H1 (cell line): Measurements from ENCODE around the gene PRSS22. TPM values are rescaled to one million over a fixed set of nuclear protein-coding genes. Genes with fewer than 3 reads are reported as not detected.

Experiments
- CHD7 ChIP-seq: fragments of 300-600 bp; sonication (generic); IDR thresholded peaks from 2 replicates; pipeline ENCODE4 v1.7.1; 2012; ENCODE audit warnings: low read length, moderate library complexity, mild to moderate bottlenecking, inconsistent platforms; ENCODE audit not compliant: insufficient replicate concordance
- CTCF ChIP-seq, 3 experiments: IDR thresholded peaks; 1 replicate in 2 of 3; 2 replicates in 1 of 3; pipeline versions ENCODE4 v1.5.1 to v1.6.1; 2011; ENCODE audit warnings: low read length in 3 of 3, mild to moderate bottlenecking in 3 of 3, inconsistent platforms in 2 of 3, low read depth in 1 of 3, moderate library complexity in 1 of 3; ENCODE audit not compliant: insufficient read depth in 1 of 3; ENCODE audit errors: control extremely low read depth in 1 of 3
- GTF2F1 ChIP-seq: IDR thresholded peaks from 2 replicates; pipeline ENCODE4 v1.6.1; 2012; ENCODE audit warnings: low read depth, low read length, improper control_type of control experiment, borderline replicate concordance
- JUND ChIP-seq: IDR thresholded peaks from 2 replicates; pipeline ENCODE4 v1.6.1; 2011; ENCODE audit warnings: mild to moderate bottlenecking, improper control_type of control experiment, low read length
- RAD21 ChIP-seq, 2 experiments: IDR thresholded peaks in 1 of 2; conservative IDR thresholded peaks in 1 of 2; 2 replicates each; pipeline ENCODE4 v1.6.1; 2011; ENCODE audit warnings: low read depth in 2 of 2, low read length in 2 of 2, improper control_type of control experiment in 1 of 2, inconsistent platforms in 1 of 2, mild to moderate bottlenecking in 1 of 2, moderate library complexity in 1 of 2
- SIRT6 ChIP-seq: IDR thresholded peaks from one replicate; pipeline ENCODE4 v1.7.1; 2012; ENCODE audit warnings: low read length, inconsistent platforms
- TAF7 ChIP-seq: optimal IDR thresholded peaks from 2 replicates; pipeline ENCODE3; 2011; ENCODE audit warnings: low read depth, mild to moderate bottlenecking, inconsistent platforms, low read length, moderate library complexity, borderline replicate concordance
- polyA plus RNA-seq, 7 experiments: library from polyadenylated mRNA; depleted of rRNA in 3 of 7; stranded (reverse) in 5 of 7; unstranded in 2 of 7; fragments of >200 nt in 5 of 7; fragments of 200-250 nt in 2 of 7; gene quantifications; 1 replicate in 5 of 7; 2 replicates in 1 of 7; 4 replicates in 1 of 7; pipeline versions ENCODE4 v1.2.1 to v1.2.3, GENCODE V29; 2011 to 2013; ENCODE audit warnings: missing spikeins in 2 of 7, mixed read lengths in 2 of 7
- total RNA-seq: library from RNA; stranded (reverse); fragmentation: NEBNext Ultra II Directional; extraction: Animal tissue kit (Norgen Biotek cat#: 25700); gene quantifications from 2 replicates; pipeline ENCODE4 v1.2.1, GENCODE V29; 2021

PRSS22 gene
- total and polyA plus RNA-seq, 2 of the 8 experiments (the other 6 are each of a cell fraction or from before 2014, with no cell fraction given) = 4.0 to 4.4 TPM

- TF ChIP-seq CTCF (IDR thresholded peaks at IDR 0.05; ENCODE audit: control extremely low read depth in 1 of 3, insufficient read depth in 1 of 3, low read depth in 1 of 3, low read length in 3 of 3) (peak; percentile 62 to 74 (median 65)), SIRT6 (no peak), TAF7 (no peak), GTF2F1 (no peak), CHD7 (no peak), RAD21 (IDR thresholded peaks at IDR 0.05 in 1 of 2, conservative IDR thresholded peaks at IDR 0.05 in 1 of 2; ENCODE audit: low read depth in 2 of 2, low read length in 2 of 2) (peak; percentile 34 to 39), JUND (no peak)
- TF ChIP-seq, all 59 proteins: peak for 2
These were observed 3.2 kb downstream of the PRSS22 start (continued) for GRCh38 chr16:2854700-2855309.
